Measurements from ENCODE around the gene ATF1. TPM values are rescaled to one million over a fixed set of nuclear protein-coding genes. Genes with fewer than 3 reads are reported as not detected.

The ATF1 gene
- total RNA-seq, 6 experiments from 2014 or later: 33.6 to 37.7 (median 34.4) TPM

- Mint-ChIP-seq H3K4me1 (ENCODE audit: low read depth) (peaks cover 11% of the 10 kb centered on the region; the same call in 1 of the 2 replicates), H3K36me3 (ENCODE audit: low read depth) (peaks cover 21% of the 10 kb centered on the region), H3K27ac (no peak overlapping the region), H3K4me3 (no peak overlapping the region), H3K9me3 (no peaks in the 10 kb centered on the region), H3K27me3 (ENCODE audit: insufficient read depth) (no peaks in the 10 kb centered on the region; the same call in 1 of the 2 replicates)
- DNase-seq: no peak
- TF ChIP-seq, protein P1, sequence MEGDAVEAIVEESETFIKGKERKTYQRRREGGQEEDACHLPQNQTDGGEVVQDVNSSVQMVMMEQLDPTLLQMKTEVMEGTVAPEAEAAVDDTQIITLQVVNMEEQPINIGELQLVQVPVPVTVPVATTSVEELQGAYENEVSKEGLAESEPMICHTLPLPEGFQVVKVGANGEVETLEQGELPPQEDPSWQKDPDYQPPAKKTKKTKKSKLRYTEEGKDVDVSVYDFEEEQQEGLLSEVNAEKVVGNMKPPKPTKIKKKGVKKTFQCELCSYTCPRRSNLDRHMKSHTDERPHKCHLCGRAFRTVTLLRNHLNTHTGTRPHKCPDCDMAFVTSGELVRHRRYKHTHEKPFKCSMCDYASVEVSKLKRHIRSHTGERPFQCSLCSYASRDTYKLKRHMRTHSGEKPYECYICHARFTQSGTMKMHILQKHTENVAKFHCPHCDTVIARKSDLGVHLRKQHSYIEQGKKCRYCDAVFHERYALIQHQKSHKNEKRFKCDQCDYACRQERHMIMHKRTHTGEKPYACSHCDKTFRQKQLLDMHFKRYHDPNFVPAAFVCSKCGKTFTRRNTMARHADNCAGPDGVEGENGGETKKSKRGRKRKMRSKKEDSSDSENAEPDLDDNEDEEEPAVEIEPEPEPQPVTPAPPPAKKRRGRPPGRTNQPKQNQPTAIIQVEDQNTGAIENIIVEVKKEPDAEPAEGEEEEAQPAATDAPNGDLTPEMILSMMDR (IDR thresholded peaks at IDR 0.05): no peak
Observed at GRCh38 chr12:50723865-50724264, 40.0 kb upstream of the ATF1 start.

GRCh38 chr12:50725011-50725942 is 38.6 kb upstream of the ATF1 start:
- no peak for DNase-seq
- Mint-ChIP-seq H3K9me3 (no peaks in the 10 kb centered on the region), H3K27me3 (ENCODE audit: insufficient read depth) (no peaks in the 10 kb centered on the region; the same call in 1 of the 2 replicates), H3K36me3 (ENCODE audit: low read depth) (peaks cover 26% of the 10 kb centered on the region), H3K27ac (no peak overlapping the region), H3K4me3 (no peak overlapping the region), H3K4me1 (ENCODE audit: low read depth) (peaks cover 8% of the 10 kb centered on the region; the same call in 1 of the 2 replicates)
- TF ChIP-seq, protein P1 (IDR thresholded peaks at IDR 0.05): no peak

- Mint-ChIP-seq H3K27ac (no peak overlapping the region), H3K4me3 (no peak overlapping the region), H3K36me3 (ENCODE audit: low read depth) (peaks cover 32% of the 10 kb centered on the region), H3K9me3 (no peaks in the 10 kb centered on the region), H3K27me3 (ENCODE audit: insufficient read depth) (peaks cover 1% of the 10 kb centered on the region; the same call in 1 of the 2 replicates), H3K4me1 (ENCODE audit: low read depth) (peaks cover 26% of the 10 kb centered on the region)
- DNase-seq: no peak
- TF ChIP-seq, protein P1 (IDR thresholded peaks at IDR 0.05): no peak
Observed at GRCh38 chr12:50727466-50727865, 36.4 kb upstream of the ATF1 start.

DNA sequence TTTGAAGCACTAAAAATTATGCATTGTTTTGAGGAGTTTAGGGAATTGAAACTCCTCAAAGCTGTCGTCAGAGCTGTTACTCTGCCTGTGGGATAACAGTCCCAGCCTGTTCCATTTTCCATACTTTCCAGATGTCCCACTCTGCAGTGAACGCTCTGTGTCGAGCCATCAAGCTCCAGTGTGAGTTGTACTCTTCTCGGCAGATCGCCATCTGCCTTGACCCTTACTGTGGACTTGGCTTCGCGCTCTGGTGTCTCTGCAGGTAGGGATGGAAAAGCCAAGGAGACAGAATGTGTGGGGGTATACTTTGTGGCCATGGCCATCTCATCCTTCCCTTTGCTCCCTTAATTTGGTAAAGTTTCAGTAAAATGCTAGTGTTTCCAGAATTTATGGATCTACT is 35.5 kb upstream of the ATF1 start:
- DNase-seq: no peak
- H3K9me3 Mint-ChIP-seq: no peaks in the 10 kb centered on the region
- H3K4me3 Mint-ChIP-seq: no peak overlapping the region
- H3K36me3 Mint-ChIP-seq (ENCODE audit: low read depth): peaks cover 24% of the 10 kb centered on the region
- peaks cover 36% of the 10 kb centered on the region for H3K4me1 Mint-ChIP-seq (ENCODE audit: low read depth)
- no peak overlapping the region for H3K27ac Mint-ChIP-seq
- peaks cover 4% of the 10 kb centered on the region; the same call in 1 of the 2 replicates for H3K27me3 Mint-ChIP-seq (ENCODE audit: insufficient read depth)
- TF ChIP-seq, protein P1 (IDR thresholded peaks at IDR 0.05): no peak

- DNase-seq: no peak
- H3K4me1 Mint-ChIP-seq (ENCODE audit: low read depth): peaks cover 36% of the 10 kb centered on the region
- TF ChIP-seq, protein P1 (IDR thresholded peaks at IDR 0.05): no peak
- peaks cover 4% of the 10 kb centered on the region; the same call in 1 of the 2 replicates for H3K27me3 Mint-ChIP-seq (ENCODE audit: insufficient read depth)
- H3K9me3 Mint-ChIP-seq: no peaks in the 10 kb centered on the region
- H3K36me3 Mint-ChIP-seq (ENCODE audit: low read depth): peaks cover 24% of the 10 kb centered on the region
- H3K4me3 Mint-ChIP-seq: no peak overlapping the region
- no peak overlapping the region for H3K27ac Mint-ChIP-seq
Observed at GRCh38 chr12:50728841-50729240, 35.1 kb upstream of the ATF1 start.
